NCI-H2227 (cell line): Measurements from ENCODE around the gene IGSF3.

Experiments
- DNase-seq: peaks from one replicate; lab custom pipeline; 2025; ENCODE audit not compliant: unreplicated experiment; lab: John Stamatoyannopoulos, UW

The IGSF3 gene

GRCh38 chr1:116561563-116561962, 106.0 kb downstream of the IGSF3 start:
- DNase-seq: no peak

GRCh38 chr1:116560704-116561490, 106.6 kb downstream of the IGSF3 start:
- no peak for DNase-seq

- DNase-seq: no peak
These were observed 108.2 kb downstream of the IGSF3 start for GRCh38 chr1:116559304-116559761.

GRCh38 chr1:116558571-116558970, 109.0 kb downstream of the IGSF3 start:
- DNase-seq: no peak

- no peak for DNase-seq
These were observed 109.4 kb downstream of the IGSF3 start for GRCh38 chr1:116558140-116558549.

GRCh38 chr1:116557323-116557878, 110.1 kb downstream of the IGSF3 start:
- DNase-seq: no peak

GRCh38 chr1:116556289-116557006, 111.1 kb downstream of the IGSF3 start:
- DNase-seq: no peak

GRCh38 chr1:116554924-116555323, 112.6 kb downstream of the IGSF3 start:
- no peak for DNase-seq

- no peak for DNase-seq
These were observed 114.0 kb downstream of the IGSF3 start for GRCh38 chr1:116553386-116554115.

GRCh38 chr1:116546354-116546977, 121.1 kb downstream of the IGSF3 start:
- no peak for DNase-seq

- no peak for DNase-seq
These were observed 122.2 kb downstream of the IGSF3 start for GRCh38 chr1:116545359-116545705.

GRCh38 chr1:116544588-116545358, 122.8 kb downstream of the IGSF3 start:
- no peak for DNase-seq

- no peak for DNase-seq
These were observed 127.4 kb downstream of the IGSF3 start for GRCh38 chr1:116540088-116540487.

GRCh38 chr1:116538544-116538943, 129.0 kb downstream of the IGSF3 start:
- no peak for DNase-seq

GRCh38 chr1:116537898-116538297, 129.6 kb downstream of the IGSF3 start:
- no peak for DNase-seq

GRCh38 chr1:116537040-116537831, 130.3 kb downstream of the IGSF3 start:
- DNase-seq: no peak

- DNase-seq: no peak
These were observed 133.4 kb downstream of the IGSF3 start for GRCh38 chr1:116534014-116534739.

GRCh38 chr1:116533429-116533820, 134.1 kb downstream of the IGSF3 start:
- DNase-seq: no peak
